Activated T-cell treated with anti-CD3 and anti-CD28 coated beads, Interleukin-2, amount 50 U/mL, for 1 hour (primary cell): ENCODE measurements around the gene CCDC110.
A peak's percentile ranks its signal among the peaks of the same experiment; 100 is the strongest.

ENCODE experiments used
- DNase-seq: peaks from one replicate; pipeline ENCODE4 v3.0.0-alpha.2; 2020

CCDC110 gene

GRCh38 chr4:185470501-185471195 is 885 bp downstream of the CCDC110 start:
- peak; percentile 67 for DNase-seq

- DNase-seq: no peak
Measured at GRCh38 chr4:185469580-185470154, 1.9 kb downstream of the CCDC110 start.

GRCh38 chr4:185468999-185469398 is 2.5 kb downstream of the CCDC110 start:
- DNase-seq: no peak

GRCh38 chr4:185467991-185468390 is 3.5 kb downstream of the CCDC110 start:
- no peak for DNase-seq

- no peak for DNase-seq
Measured at GRCh38 chr4:185467101-185467500, 4.4 kb downstream of the CCDC110 start.

GRCh38 chr4:185465707-185466106 is 5.8 kb downstream of the CCDC110 start:
- DNase-seq: no peak

- no peak for DNase-seq
Measured at GRCh38 chr4:185464887-185465286, 6.6 kb downstream of the CCDC110 start.

- no peak for DNase-seq
Measured at GRCh38 chr4:185464183-185464582, 7.3 kb downstream of the CCDC110 start.

- no peak for DNase-seq
Measured at GRCh38 chr4:185463541-185463940, 8.0 kb downstream of the CCDC110 start.

- DNase-seq: no peak
Measured at GRCh38 chr4:185461565-185461964, 10.0 kb downstream of the CCDC110 start.

GRCh38 chr4:185457136-185457535 is 14.4 kb downstream of the CCDC110 start:
- no peak for DNase-seq

GRCh38 chr4:185456131-185456530 is 15.4 kb downstream of the CCDC110 start:
- no peak for DNase-seq

- no peak for DNase-seq
Measured at GRCh38 chr4:185445209-185445608, 26.3 kb downstream of the CCDC110 start.

GRCh38 chr4:185441479-185441878 is 30.1 kb downstream of the CCDC110 start:
- no peak for DNase-seq

- DNase-seq: no peak
Measured at GRCh38 chr4:185437809-185438208, 33.7 kb downstream of the CCDC110 start.

GRCh38 chr4:185435466-185435865 is 36.1 kb downstream of the CCDC110 start:
- DNase-seq: no peak

GRCh38 chr4:185429660-185430059 is 41.9 kb downstream of the CCDC110 start:
- no peak for DNase-seq

- DNase-seq: no peak
Measured at GRCh38 chr4:185426960-185427688, 44.4 kb downstream of the CCDC110 start.

GRCh38 chr4:185425647-185426352 is 45.7 kb downstream of the CCDC110 start, which contains the start of gene UFSP2:
Gene UFSP2 (minus strand): TSS chr4:185425964. CDS start chr4:185425868, 96 bp downstream.
- peak; percentile 96 for DNase-seq

- DNase-seq: peak; percentile 21
Measured at GRCh38 chr4:185424905-185425646, 46.5 kb downstream of the CCDC110 start.

GRCh38 chr4:185421366-185422124 is 50.0 kb downstream of the CCDC110 start:
- no peak for DNase-seq

GRCh38 chr4:185416955-185417354 is 54.6 kb downstream of the CCDC110 start:
- no peak for DNase-seq
